ENCODE results near the gene TOX2.

The TOX2 gene

GRCh38 chr20:44026647-44027342 lies 112.1 kb downstream of the TOX2 start:
- no peak for DNase-seq
- no peaks in the 10 kb centered on the region for H3K36me3 ChIP-seq
- no peaks in the 10 kb centered on the region for H3K9me3 ChIP-seq
- no peaks in the 10 kb centered on the region for H3K4me1 ChIP-seq
- no peaks in the 10 kb centered on the region for H3K27me3 ChIP-seq
- H3K4me3 ChIP-seq (ENCODE audit: low read depth, low read length): no peak overlapping the region
- TF ChIP-seq CTCF (IDR thresholded peaks at IDR 0.05; ENCODE audit: low read depth, low read length): no peak

- no peak for DNase-seq
Observed at GRCh38 chr20:44027343-44028002, 112.8 kb downstream of the TOX2 start.

GRCh38 chr20:44028003-44028730 lies 113.5 kb downstream of the TOX2 start:
- Histone ChIP-seq H3K36me3 (no peaks in the 10 kb centered on the region), H3K9me3 (no peaks in the 10 kb centered on the region), H3K27me3 (no peaks in the 10 kb centered on the region), H3K4me3 (ENCODE audit: low read depth, low read length) (no peak overlapping the region), H3K4me1 (no peaks in the 10 kb centered on the region)
- no peak for DNase-seq
- TF ChIP-seq CTCF (IDR thresholded peaks at IDR 0.05; ENCODE audit: low read depth, low read length): no peak

More at GRCh38 chr20:44027343-44028002, 112.8 kb downstream of the TOX2 start:
- Histone ChIP-seq H3K4me1 (no peaks in the 10 kb centered on the region), H3K9me3 (no peaks in the 10 kb centered on the region), H3K4me3 (ENCODE audit: low read depth, low read length) (no peak overlapping the region), H3K27me3 (no peaks in the 10 kb centered on the region), H3K36me3 (no peaks in the 10 kb centered on the region)
- no peak for TF ChIP-seq CTCF (IDR thresholded peaks at IDR 0.05; ENCODE audit: low read depth, low read length)

- no peaks in the 10 kb centered on the region for H3K36me3 ChIP-seq
- H3K4me3 ChIP-seq (ENCODE audit: low read depth, low read length): no peak overlapping the region
- no peaks in the 10 kb centered on the region for H3K4me1 ChIP-seq
- H3K27me3 ChIP-seq: no peaks in the 10 kb centered on the region
- DNase-seq: no peak
- no peak for TF ChIP-seq CTCF (IDR thresholded peaks at IDR 0.05; ENCODE audit: low read depth, low read length)
- no peaks in the 10 kb centered on the region for H3K9me3 ChIP-seq
Observed at GRCh38 chr20:44028868-44029847, 114.5 kb downstream of the TOX2 start.

GRCh38 chr20:44029848-44030230 lies 115.2 kb downstream of the TOX2 start:
- Histone ChIP-seq H3K36me3 (no peaks in the 10 kb centered on the region), H3K27me3 (no peaks in the 10 kb centered on the region), H3K9me3 (no peaks in the 10 kb centered on the region), H3K4me3 (ENCODE audit: low read depth, low read length) (no peak overlapping the region), H3K4me1 (no peaks in the 10 kb centered on the region)
- TF ChIP-seq CTCF (IDR thresholded peaks at IDR 0.05; ENCODE audit: low read depth, low read length): no peak
- no peak for DNase-seq

Data from BE2C (cell line).